Measurements from ENCODE around the gene TTC39C.
"Not testable (repeated sequence)": the region's sequence is repeated elsewhere in the genome, so short reads cannot be mapped to it uniquely, and the experiment has no call there.

Gene TTC39C

DNA sequence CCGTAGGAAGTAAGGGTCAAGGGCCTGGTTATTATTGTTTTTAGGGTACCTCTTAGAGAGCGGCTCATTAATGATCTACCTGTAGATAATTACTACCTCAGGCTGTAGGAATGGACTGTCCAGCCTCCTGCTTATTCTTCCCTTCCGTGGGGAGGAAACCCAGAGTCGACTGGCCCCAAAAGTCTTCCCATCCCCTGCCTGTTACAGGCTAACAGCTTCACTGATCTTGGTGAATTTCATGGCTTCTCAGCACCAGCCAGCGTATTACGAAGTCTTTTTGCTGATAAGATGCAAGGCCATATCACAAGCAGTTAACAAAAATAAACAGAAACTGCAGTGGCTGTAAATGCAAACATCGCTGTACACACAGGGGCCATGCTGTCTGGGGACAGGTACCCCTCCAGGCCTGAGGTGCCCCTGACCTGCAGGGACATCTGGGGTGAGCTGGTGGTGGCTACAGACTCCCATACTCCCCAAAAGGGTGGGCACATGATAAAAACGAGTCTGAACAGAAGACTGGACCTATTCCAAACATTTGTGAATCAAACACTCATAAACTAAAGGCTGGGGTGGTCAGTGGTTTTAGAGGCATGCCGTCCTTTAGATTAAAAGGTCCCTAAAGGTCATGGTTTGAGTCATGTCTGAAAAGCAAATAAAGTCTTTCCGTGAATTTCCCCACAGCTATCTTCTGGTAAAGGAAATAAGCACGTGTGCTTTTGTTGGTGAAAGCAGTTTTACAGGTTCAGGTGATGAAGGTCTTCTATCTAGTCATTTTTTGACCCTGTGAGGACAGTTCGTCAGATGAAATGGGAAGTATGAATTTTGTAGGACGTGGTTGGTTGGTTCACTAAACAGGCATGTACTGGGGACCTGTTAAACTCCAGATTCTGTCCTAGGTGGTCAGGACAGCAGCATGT is 36.7 kb downstream of the TTC39C start:
- Histone ChIP-seq H3K9me3 (ENCODE audit: low read depth, low read length) (no peaks in the 10 kb centered on the region), H3K27ac (no peak overlapping the region), H3K36me3 (ENCODE audit: insufficient read depth, low read length) (no peaks in the 10 kb centered on the region), H3K4me3 (no peak overlapping the region), H3K9ac (ENCODE audit: insufficient read length) (no peak overlapping the region)
- DNase-seq (ENCODE audit: low read depth, low spot score) = no peak
- TF ChIP-seq POLR2AphosphoS5 (IDR thresholded peaks at IDR 0.05; ENCODE audit: borderline replicate concordance, low read depth, low read length) = no peak
- TF ChIP-seq FOXP2 (optimal IDR thresholded peaks at IDR 0.05; ENCODE audit: control extremely low read depth, extremely low read length, insufficient read depth) = no peak
- no peak for TF ChIP-seq EZH2 (IDR thresholded peaks at IDR 0.05)

DNA sequence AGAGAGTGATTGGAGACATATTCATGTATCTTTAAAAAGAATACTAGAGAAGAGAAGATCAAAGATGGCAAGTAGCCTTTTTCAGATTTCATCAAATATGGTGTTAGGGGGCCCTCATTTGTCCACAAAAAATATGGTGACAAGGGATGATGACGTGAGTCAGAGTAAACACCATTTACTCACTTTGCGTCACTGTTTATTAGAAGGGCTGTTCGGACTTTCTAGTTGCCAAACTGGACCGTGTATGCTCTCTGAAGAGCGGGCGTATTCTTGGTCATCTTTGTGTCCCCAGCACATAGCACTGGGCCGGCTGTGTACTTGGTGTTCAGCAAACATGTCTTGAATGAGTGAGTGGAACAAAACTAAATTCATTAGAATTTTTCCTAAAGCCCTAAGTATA is 37.5 kb downstream of the TTC39C start:
- no peak for DNase-seq (ENCODE audit: low read depth, low spot score)
- Histone ChIP-seq H3K4me3 (no peak overlapping the region), H3K36me3 (ENCODE audit: insufficient read depth, low read length) (no peaks in the 10 kb centered on the region), H3K9ac (ENCODE audit: insufficient read length) (no peak overlapping the region), H3K27ac (no peak overlapping the region), H3K9me3 (ENCODE audit: low read depth, low read length) (no peaks in the 10 kb centered on the region)
- TF ChIP-seq FOXP2 (optimal IDR thresholded peaks at IDR 0.05; ENCODE audit: control extremely low read depth, extremely low read length, insufficient read depth) (no peak), EZH2 (IDR thresholded peaks at IDR 0.05) (no peak), POLR2AphosphoS5 (IDR thresholded peaks at IDR 0.05; ENCODE audit: borderline replicate concordance, low read depth, low read length) (no peak)

DNA sequence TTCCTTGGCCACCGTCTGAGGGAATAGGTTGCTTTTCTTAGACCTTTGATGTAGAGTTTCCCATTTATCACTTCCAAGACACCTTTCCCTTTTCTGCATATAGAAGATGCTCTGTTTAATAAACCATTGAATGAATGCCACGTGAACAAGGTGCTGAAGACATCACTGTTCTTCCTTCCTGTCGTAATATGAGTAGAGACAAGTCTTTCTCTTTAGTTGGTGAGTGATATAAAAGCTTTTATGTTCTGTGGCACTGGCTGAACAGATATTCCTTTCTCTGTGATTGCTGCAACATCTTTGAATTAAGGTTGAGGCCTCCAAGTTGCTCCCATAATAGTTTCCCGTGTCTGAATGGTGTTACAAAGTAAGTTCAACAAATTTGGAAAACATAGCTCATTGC is 38.7 kb downstream of the TTC39C start:
- Histone ChIP-seq H3K9ac (ENCODE audit: insufficient read length) (no peak overlapping the region), H3K36me3 (ENCODE audit: insufficient read depth, low read length) (no peaks in the 10 kb centered on the region), H3K4me3 (no peak overlapping the region), H3K9me3 (ENCODE audit: low read depth, low read length) (no peaks in the 10 kb centered on the region), H3K27ac (no peak overlapping the region)
- TF ChIP-seq FOXP2 (optimal IDR thresholded peaks at IDR 0.05; ENCODE audit: control extremely low read depth, extremely low read length, insufficient read depth) = no peak
- no peak for TF ChIP-seq EZH2 (IDR thresholded peaks at IDR 0.05)
- TF ChIP-seq POLR2AphosphoS5 (IDR thresholded peaks at IDR 0.05; ENCODE audit: borderline replicate concordance, low read depth, low read length) = no peak
- DNase-seq (ENCODE audit: low read depth, low spot score) = no peak

DNA sequence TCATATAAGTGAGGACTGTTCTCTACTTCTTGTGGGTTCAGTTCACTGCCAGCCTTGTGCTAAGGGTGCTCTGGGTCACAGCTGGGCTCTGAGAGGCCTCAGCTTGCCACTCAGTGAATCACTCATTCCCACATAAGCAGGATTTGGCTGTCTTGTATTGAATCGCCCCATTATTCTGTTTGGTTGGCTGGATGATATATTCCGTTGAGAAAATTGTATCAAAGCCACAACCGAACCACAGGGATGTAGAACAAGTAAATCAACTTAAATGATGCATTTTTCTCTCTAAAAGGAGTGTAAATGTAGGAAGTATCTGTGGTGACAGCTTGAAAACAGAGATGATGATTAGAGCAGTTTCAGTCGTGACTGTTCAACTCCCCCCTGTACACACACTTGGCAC is 39.6 kb downstream of the TTC39C start:
- Histone ChIP-seq H3K9ac (ENCODE audit: insufficient read length) (no peak overlapping the region), H3K4me3 (no peak overlapping the region), H3K36me3 (ENCODE audit: insufficient read depth, low read length) (no peaks in the 10 kb centered on the region), H3K9me3 (ENCODE audit: low read depth, low read length) (no peaks in the 10 kb centered on the region), H3K27ac (no peak overlapping the region)
- no peak for DNase-seq (ENCODE audit: low read depth, low spot score)
- TF ChIP-seq EZH2 (IDR thresholded peaks at IDR 0.05) (no peak), POLR2AphosphoS5 (IDR thresholded peaks at IDR 0.05; ENCODE audit: borderline replicate concordance, low read depth, low read length) (no peak), FOXP2 (optimal IDR thresholded peaks at IDR 0.05; ENCODE audit: control extremely low read depth, extremely low read length, insufficient read depth) (no peak)

DNA sequence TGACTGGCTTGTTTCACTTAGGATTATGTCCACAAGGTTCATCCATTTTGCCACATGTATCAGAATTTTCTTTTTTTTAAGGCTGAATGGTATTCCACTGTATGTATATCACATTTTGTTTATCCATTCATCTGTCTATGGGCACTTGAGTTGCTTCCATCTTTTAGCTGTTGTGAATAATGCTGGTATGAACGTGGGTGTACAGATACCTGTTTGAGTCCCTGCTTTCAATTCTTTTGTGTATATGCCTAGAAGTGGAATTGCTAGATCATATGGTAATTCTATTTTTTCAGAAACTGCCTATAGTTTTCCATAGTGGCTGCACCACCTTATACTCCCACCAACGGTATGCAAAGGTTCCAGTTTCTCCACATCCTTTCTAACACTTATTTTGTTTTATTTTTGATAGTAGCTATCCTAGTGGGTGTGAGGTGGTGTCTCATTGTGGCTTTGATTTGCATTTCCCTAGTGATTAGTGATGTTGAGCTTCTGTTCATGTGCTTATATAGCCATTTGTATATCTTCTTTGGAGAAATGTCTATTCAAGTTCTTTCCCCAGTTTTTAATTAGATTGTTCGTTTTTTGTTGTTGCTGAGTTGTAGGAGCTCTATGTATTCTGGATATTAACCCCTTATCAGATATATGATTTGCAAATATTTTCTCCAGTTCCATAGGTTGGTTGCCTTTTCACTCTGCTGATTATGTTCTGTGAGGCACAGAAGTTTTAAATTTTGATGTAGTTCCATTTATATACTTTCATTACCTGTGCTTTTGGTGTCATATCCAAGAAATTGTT is 40.7 kb downstream of the TTC39C start:
- H3K4me3 ChIP-seq = no peak overlapping the region
- H3K36me3 ChIP-seq (ENCODE audit: insufficient read depth, low read length) = no peaks in the 10 kb centered on the region
- no peak overlapping the region for H3K27ac ChIP-seq
- no peaks in the 10 kb centered on the region for H3K9me3 ChIP-seq (ENCODE audit: low read depth, low read length)
- DNase-seq (ENCODE audit: low read depth, low spot score) = no peak
- no peak overlapping the region for H3K9ac ChIP-seq (ENCODE audit: insufficient read length)
- TF ChIP-seq EZH2 (IDR thresholded peaks at IDR 0.05) (no peak), FOXP2 (optimal IDR thresholded peaks at IDR 0.05; ENCODE audit: control extremely low read depth, extremely low read length, insufficient read depth) (no peak), POLR2AphosphoS5 (IDR thresholded peaks at IDR 0.05; ENCODE audit: borderline replicate concordance, low read depth, low read length) (no peak)

DNA sequence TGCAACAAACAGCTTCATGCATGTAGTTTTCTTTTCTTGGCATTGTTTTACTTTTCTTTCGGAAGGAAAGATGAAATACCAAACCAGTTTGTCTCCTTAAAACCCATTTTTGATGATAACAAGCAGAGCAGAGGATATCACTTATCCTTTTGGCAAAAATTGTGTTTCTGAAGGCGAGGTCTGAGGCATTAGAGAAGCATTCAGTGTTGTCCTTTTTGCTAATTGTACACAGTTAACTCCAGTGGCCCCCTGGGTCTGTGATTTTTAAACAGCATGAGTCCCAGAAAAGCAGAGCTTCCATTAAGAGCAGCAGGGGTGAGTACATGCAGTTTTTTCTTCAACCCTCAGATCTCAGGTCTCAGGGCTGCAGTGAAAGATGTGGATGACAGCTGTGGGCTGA is 41.3 kb downstream of the TTC39C start:
- TF ChIP-seq POLR2AphosphoS5 (IDR thresholded peaks at IDR 0.05; ENCODE audit: borderline replicate concordance, low read depth, low read length) = no peak
- no peak for TF ChIP-seq FOXP2 (optimal IDR thresholded peaks at IDR 0.05; ENCODE audit: control extremely low read depth, extremely low read length, insufficient read depth)
- no peak for TF ChIP-seq EZH2 (IDR thresholded peaks at IDR 0.05)

DNA sequence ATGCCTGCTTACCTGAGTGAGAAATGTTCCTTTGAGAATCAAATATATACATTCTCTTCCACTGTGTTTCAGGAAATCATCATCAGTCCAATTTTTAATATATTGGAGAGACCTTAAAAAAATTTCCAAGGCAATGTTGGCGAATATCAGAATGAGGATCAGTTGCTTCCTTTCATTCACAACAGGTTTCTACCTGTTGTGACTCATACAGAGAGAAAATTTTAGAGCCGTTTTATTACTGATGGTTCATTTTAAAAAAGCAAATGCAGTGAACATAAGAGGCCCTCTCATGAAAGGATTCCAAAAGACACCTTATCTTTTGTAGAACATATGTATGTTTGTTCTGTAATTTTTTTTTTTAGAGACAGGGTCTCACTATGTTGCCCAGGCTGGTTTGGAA is 42.0 kb downstream of the TTC39C start:
- no peak for TF ChIP-seq FOXP2 (optimal IDR thresholded peaks at IDR 0.05; ENCODE audit: control extremely low read depth, extremely low read length, insufficient read depth)
- TF ChIP-seq EZH2 (IDR thresholded peaks at IDR 0.05) = no peak
- no peak for TF ChIP-seq POLR2AphosphoS5 (IDR thresholded peaks at IDR 0.05; ENCODE audit: borderline replicate concordance, low read depth, low read length)
- Histone ChIP-seq H3K9ac (ENCODE audit: insufficient read length) (no peak overlapping the region), H3K36me3 (ENCODE audit: insufficient read depth, low read length) (no peaks in the 10 kb centered on the region), H3K27ac (no peak overlapping the region), H3K4me3 (no peak overlapping the region), H3K9me3 (ENCODE audit: low read depth, low read length) (no peaks in the 10 kb centered on the region)
- DNase-seq (ENCODE audit: low read depth, low spot score) = no peak

More for the DNA sequence above, 41.3 kb downstream of the TTC39C start:
- Histone ChIP-seq H3K27ac (no peak overlapping the region), H3K9me3 (ENCODE audit: low read depth, low read length) (no peaks in the 10 kb centered on the region), H3K4me3 (no peak overlapping the region), H3K9ac (ENCODE audit: insufficient read length) (peak overlapping the region; percentile 24), H3K36me3 (ENCODE audit: insufficient read depth, low read length) (no peaks in the 10 kb centered on the region)
- no peak for DNase-seq (ENCODE audit: low read depth, low spot score)

DNA sequence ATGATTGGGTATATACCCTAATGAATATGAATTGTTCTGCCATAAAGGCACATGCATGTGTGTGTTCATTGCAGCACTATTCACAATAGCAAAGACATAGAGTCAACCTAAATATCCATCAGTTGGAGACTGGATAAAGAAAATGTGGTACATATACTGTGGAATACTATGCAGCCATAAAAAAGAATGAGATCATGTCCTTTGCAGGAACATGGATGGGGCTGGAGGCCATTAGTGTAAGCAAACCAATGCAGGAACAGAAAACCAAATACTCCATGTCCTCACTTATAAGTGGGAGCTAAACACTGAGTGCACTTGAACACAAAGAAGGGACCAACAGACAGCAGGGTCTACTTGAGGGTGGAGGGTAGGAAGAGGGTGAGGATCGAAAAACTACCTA is 43.2 kb downstream of the TTC39C start:
- Histone ChIP-seq H3K36me3 (ENCODE audit: insufficient read depth, low read length) (no peaks in the 10 kb centered on the region), H3K9ac (ENCODE audit: insufficient read length) (no peak overlapping the region), H3K4me3 (no peak overlapping the region), H3K27ac (no peak overlapping the region), H3K9me3 (ENCODE audit: low read depth, low read length) (no peaks in the 10 kb centered on the region)
- DNase-seq (ENCODE audit: low read depth, low spot score) = no peak
- TF ChIP-seq FOXP2 (optimal IDR thresholded peaks at IDR 0.05; ENCODE audit: control extremely low read depth, extremely low read length, insufficient read depth) (no peak), EZH2 (IDR thresholded peaks at IDR 0.05) (no peak), POLR2AphosphoS5 (IDR thresholded peaks at IDR 0.05; ENCODE audit: borderline replicate concordance, low read depth, low read length) (no peak)

DNA sequence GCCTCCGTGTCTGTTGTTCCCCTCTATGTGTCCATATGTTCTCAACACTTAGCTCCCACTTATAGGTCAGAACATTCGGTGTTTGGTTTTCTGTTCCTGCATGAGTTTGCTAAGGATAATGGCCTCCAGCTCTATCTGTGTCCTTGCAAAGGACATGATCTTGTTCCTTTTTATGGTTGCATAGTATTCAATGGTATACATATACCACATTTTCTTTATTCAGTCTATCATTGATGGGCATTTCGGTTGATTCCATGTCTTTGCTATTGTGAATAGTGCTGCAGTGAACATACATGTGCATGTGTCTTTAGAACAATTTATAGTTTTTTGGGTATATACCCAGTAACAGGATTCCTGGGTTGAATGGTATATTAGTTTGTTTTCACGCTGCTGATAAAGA is 44.8 kb downstream of the TTC39C start:
- not testable (repeated sequence) for H3K4me3 ChIP-seq; DNase-seq (ENCODE audit: low read depth, low spot score); H3K9ac ChIP-seq (ENCODE audit: insufficient read length); H3K36me3 ChIP-seq (ENCODE audit: insufficient read depth, low read length); H3K27ac ChIP-seq; H3K9me3 ChIP-seq (ENCODE audit: low read depth, low read length)

All from SK-N-MC (cell line).